OCI-LY7 (cell line): ENCODE results near the gene LRRC71. TPM values are rescaled to one million over a fixed set of nuclear protein-coding genes. Genes with fewer than 3 reads are reported as not detected.

Experiments used
- BruUV-seq: library from RNA; stranded (reverse); fragments of 400-500 nt; replicated peaks from 2 replicates; lab custom pipeline; 2021; lab: Mats Ljungman, UMichigan
- CTCF ChIA-PET: fragments of 300-600 bp; sonication (Branson Sonifier 250); formaldehyde crosslinking; loops from one replicate; lab custom pipeline; 2022; ENCODE audit warnings: antibody characterized with exemption; ENCODE audit not compliant: unreplicated experiment; lab: Charles Lee
- POLR2A ChIA-PET: fragments of 300-600 bp; sonication (Branson Sonifier 250); formaldehyde crosslinking; loops from one replicate; lab custom pipeline; 2022; ENCODE audit warnings: antibody characterized with exemption; lab: Charles Lee
- DNase-seq: peaks from one replicate; pipeline ENCODE4 v3.0.0-alpha.2; 2015; ENCODE audit warnings: low spot score
- H2AFZ ChIP-seq: fragments of 200-600 bp; sonication (generic), shearing (Covaris generic); 2 replicates; pipeline ENCODE4 v1.6.1; 2014; ENCODE audit warnings: mild to moderate bottlenecking, antibody characterized with exemption, low read length, moderate library complexity
- H3K27ac ChIP-seq: fragments of 200-600 bp; sonication (generic); 2 replicates; pipeline ENCODE4 v1.5.1; 2014; ENCODE audit warnings: mixed run types, low read depth, mild to moderate bottlenecking, moderate library complexity, low read length, inconsistent platforms; ENCODE audit not compliant: poor library complexity, severe bottlenecking
- H3K36me3 ChIP-seq: fragments of 200-600 bp; sonication (generic); 2 replicates; pipeline ENCODE4 v1.6.1; 2014; ENCODE audit warnings: mild to moderate bottlenecking, antibody characterized with exemption, low read length, moderate library complexity, mixed read lengths; ENCODE audit not compliant: insufficient read depth
- H3K4me1 ChIP-seq: fragments of 200-600 bp; sonication (generic); 2 replicates; pipeline ENCODE4 v1.5.1; 2014; ENCODE audit warnings: mild to moderate bottlenecking, low read length; ENCODE audit not compliant: insufficient read depth, poor library complexity, severe bottlenecking
- H3K4me2 ChIP-seq: fragments of 200-600 bp; sonication (generic); 2 replicates; pipeline ENCODE4 v1.6.1; 2014; ENCODE audit warnings: mild to moderate bottlenecking, low read length
- H3K4me3 ChIP-seq: fragments of 200-600 bp; sonication (generic); 2 replicates; pipeline ENCODE4 v1.5.1; 2014; ENCODE audit warnings: mild to moderate bottlenecking, low read depth, low read length; ENCODE audit not compliant: poor library complexity, severe bottlenecking
- H3K79me2 ChIP-seq: fragments of 200-600 bp; sonication (generic); 2 replicates; pipeline ENCODE4 v1.6.1; 2016; ENCODE audit warnings: low read depth, mild to moderate bottlenecking, low read length, moderate library complexity, mixed read lengths; ENCODE audit not compliant: insufficient read depth
- H3K9me2 ChIP-seq: fragments of 200-600 bp; sonication (generic); 2 replicates; pipeline ENCODE4 v1.6.1; 2016; ENCODE audit warnings: mild to moderate bottlenecking, low read length, mixed read lengths; ENCODE audit not compliant: insufficient read depth
- H3K9me3 ChIP-seq: fragments of 200-600 bp; sonication (generic); 2 replicates; pipeline ENCODE4 v1.6.1; 2014; ENCODE audit warnings: mild to moderate bottlenecking, mixed run types, low read length, mixed read lengths
- H4K20me1 ChIP-seq: fragments of 200-600 bp; sonication (generic); 2 replicates; pipeline ENCODE4 v1.6.1; 2014; ENCODE audit warnings: mild to moderate bottlenecking, antibody characterized with exemption, low read length, moderate library complexity, mixed read lengths; ENCODE audit not compliant: insufficient read depth
- EZH2phosphoT487 ChIP-seq: fragments of 200-600 bp; sonication (generic); IDR thresholded peaks from 2 replicates; pipeline ENCODE4 v1.6.1; 2018; ENCODE audit warnings: low read depth, borderline replicate concordance, mild to moderate bottlenecking, mixed run types, antibody characterized with exemption, low read length, moderate library complexity, mixed read lengths
- intact Hi-C: fragments of 100-400 bp; cut with micrococcal nuclease; formaldehyde crosslinking; loops from one replicate; pipeline ENCODE4 v1.10.0; 2022; ENCODE audit not compliant: unreplicated experiment
- total RNA-seq, 2 experiments: library from RNA; depleted of rRNA in 1 of 2; stranded (reverse); fragments of >200 nt in 1 of 2; shearing (Covaris generic) in 1 of 2; gene quantifications; 2 replicates each; pipeline ENCODE4 v1.2.3, GENCODE V29; 2014 to 2022
- TF ChIP-seq, protein P1 (sequence below): fragments of 200-600 bp; sonication (generic); conservative IDR thresholded peaks from 2 replicates; pipeline ENCODE4 v1.5.1; 2014; ENCODE audit warnings: mild to moderate bottlenecking, antibody characterized with exemption, low read length, moderate library complexity, mixed read lengths

The LRRC71 gene
- total RNA-seq, 2 experiments from 2014 or later: not detected

DNA sequence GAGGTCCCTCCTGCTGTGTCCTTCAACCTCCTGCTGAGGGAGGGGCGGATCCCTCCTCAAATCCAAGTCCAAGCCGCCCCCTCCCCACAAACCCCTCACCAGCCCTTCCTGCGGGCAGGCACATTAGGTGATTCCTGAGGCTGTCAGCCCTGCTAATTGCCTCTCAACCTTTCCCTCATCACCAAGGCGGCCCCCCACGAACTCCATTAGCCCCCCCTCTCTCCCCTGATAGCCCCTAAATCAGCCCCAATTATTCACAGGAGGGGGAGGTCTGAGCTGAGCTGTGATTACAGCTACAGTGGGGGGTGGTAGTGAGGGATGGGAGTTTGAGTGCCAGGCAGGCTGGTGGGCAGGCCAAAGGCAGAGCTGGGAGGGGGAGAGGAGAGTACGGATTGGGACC lies 32.7 kb upstream of the LRRC71 start:
- Histone ChIP-seq H3K4me3 (no peak overlapping the region), H3K9me2 (no peaks in the 10 kb centered on the region), H3K27ac (no peak overlapping the region), H4K20me1 (no peaks in the 10 kb centered on the region), H3K4me1 (no peaks in the 10 kb centered on the region), H3K4me2 (no peak overlapping the region), H3K79me2 (no peaks in the 10 kb centered on the region), H3K36me3 (no peaks in the 10 kb centered on the region), H2AFZ (no peak overlapping the region), H3K9me3 (no peaks in the 10 kb centered on the region)
- TF ChIP-seq, protein P1, sequence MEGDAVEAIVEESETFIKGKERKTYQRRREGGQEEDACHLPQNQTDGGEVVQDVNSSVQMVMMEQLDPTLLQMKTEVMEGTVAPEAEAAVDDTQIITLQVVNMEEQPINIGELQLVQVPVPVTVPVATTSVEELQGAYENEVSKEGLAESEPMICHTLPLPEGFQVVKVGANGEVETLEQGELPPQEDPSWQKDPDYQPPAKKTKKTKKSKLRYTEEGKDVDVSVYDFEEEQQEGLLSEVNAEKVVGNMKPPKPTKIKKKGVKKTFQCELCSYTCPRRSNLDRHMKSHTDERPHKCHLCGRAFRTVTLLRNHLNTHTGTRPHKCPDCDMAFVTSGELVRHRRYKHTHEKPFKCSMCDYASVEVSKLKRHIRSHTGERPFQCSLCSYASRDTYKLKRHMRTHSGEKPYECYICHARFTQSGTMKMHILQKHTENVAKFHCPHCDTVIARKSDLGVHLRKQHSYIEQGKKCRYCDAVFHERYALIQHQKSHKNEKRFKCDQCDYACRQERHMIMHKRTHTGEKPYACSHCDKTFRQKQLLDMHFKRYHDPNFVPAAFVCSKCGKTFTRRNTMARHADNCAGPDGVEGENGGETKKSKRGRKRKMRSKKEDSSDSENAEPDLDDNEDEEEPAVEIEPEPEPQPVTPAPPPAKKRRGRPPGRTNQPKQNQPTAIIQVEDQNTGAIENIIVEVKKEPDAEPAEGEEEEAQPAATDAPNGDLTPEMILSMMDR: no peak
- TF ChIP-seq EZH2phosphoT487: no peak
- DNase-seq: no peak
- ChIA-PET POLR2A (interaction anchor here (0.6 kb wide), 1 partner anchor 109 kb away, joined by 3 read pairs; no protein-coding TSS in a partner anchor), CTCF (interaction anchor here (0.6 kb wide), 2 partner anchors 28 to 51 kb away, joined by 3 read pairs; no protein-coding TSS in a partner anchor)
- intact Hi-C loops: no loop called here
- no TSS peak for BruUV-seq

DNA sequence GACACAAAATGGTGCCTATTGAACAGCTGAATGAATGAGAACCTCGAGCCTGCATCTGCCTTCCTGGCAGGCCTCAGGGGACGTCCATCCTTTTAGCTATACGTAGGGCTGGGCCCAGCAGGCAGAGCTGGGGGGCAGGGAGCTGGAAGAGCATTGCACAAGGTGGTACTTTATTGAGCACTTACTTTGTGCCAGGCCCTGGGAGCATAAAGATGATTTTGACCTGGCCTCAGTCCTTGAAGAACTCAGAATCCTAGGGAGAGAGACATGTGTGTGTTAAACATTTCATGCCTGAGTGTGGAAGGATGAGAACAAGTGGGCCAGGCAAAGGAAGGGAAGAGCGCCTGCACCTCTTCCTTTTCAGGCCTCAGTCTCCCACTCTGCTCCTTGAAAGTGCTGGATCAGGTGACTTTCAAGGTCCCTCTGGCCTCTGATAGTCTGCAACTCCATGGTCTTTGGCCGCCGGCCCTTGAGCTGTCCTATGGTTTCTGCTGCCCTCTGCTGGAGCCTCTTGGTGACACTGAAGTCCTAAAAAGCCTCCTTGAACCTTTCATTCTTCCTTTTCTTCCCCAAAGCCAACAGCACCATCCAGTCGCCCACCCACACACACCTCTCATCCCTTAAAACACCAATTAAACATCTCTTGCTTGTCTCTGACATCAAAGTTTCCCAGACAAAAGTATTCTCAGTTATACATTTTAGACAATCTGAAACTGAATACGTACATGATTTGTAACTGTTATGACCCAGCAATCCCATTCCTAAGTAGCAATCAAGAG lies 30.4 kb upstream of the LRRC71 start:
- Histone ChIP-seq H3K79me2 (no peaks in the 10 kb centered on the region), H3K4me1 (no peaks in the 10 kb centered on the region), H3K36me3 (no peaks in the 10 kb centered on the region), H2AFZ (peak overlapping the region; percentile 32; the same call in 1 of the 2 replicates), H3K9me2 (no peaks in the 10 kb centered on the region), H3K9me3 (no peaks in the 10 kb centered on the region), H3K4me3 (no peak overlapping the region), H4K20me1 (no peaks in the 10 kb centered on the region), H3K27ac (no peak overlapping the region), H3K4me2 (no peak overlapping the region)
- intact Hi-C loops: loop anchor here (1.0 to 2.0 kb wide), 4 partner anchors 51 to 201 kb away; no protein-coding TSS in a partner anchor
- no peak for TF ChIP-seq EZH2phosphoT487
- TF ChIP-seq, protein P1: peak; percentile 86
- ChIA-PET CTCF (interaction anchor here (1.3 kb wide), 1 partner anchor 200 kb away, joined by 5 read pairs; no protein-coding TSS in a partner anchor), POLR2A (interaction anchor here (0.6 kb wide), 1 partner anchor 9 kb away, joined by 3 read pairs; no protein-coding TSS in a partner anchor)
- BruUV-seq: no TSS peak
- peak; percentile 74 for DNase-seq
